Activated T-helper 1 cell treated with Interleukin-2 at 50 U/mL for 16 hours (primary cell): ENCODE measurements around the gene PRR27.
"Not testable (repeated sequence)": the region's sequence is repeated elsewhere in the genome, so short reads cannot be mapped to it uniquely, and the experiment has no call there.

Experiments used
- DNase-seq: peaks from one replicate; pipeline ENCODE4 v3.0.0-alpha.2; 2020; ENCODE audit warnings: low read depth

The PRR27 gene

GRCh38 chr4:70203601-70204000 is 49.6 kb downstream of the PRR27 start:
- DNase-seq = no peak

- not testable (repeated sequence) for DNase-seq
Measured at GRCh38 chr4:70212752-70213151, 58.7 kb downstream of the PRR27 start.
